ENCODE data around the gene SRSF8.
"Not testable (repeated sequence)": the region's sequence is repeated elsewhere in the genome, so short reads cannot be mapped to it uniquely, and the experiment has no call there.

Gene SRSF8

GRCh38 chr11:95066716-95067038, at the start of gene SRSF8:
Gene SRSF8, plus strand, starts transcription at chr11:95066919. Its CDS starts 308 bp downstream, at chr11:95067227.
- DNase-seq: no peak

GRCh38 chr11:95021468-95021867, 45.3 kb upstream of the SRSF8 start:
- DNase-seq: not testable (repeated sequence)

- DNase-seq: no peak
Observed at GRCh38 chr11:95024958-95025357, 41.8 kb upstream of the SRSF8 start, which contains the start of gene KDM4E. Gene KDM4E, plus strand, starts transcription at chr11:95025258. Its CDS starts 300 bp downstream, at chr11:95025558.

- DNase-seq: not testable (repeated sequence)
Observed at GRCh38 chr11:95025594-95025993, 41.1 kb upstream of the SRSF8 start.

GRCh38 chr11:95028357-95028756, 38.4 kb upstream of the SRSF8 start:
- no peak for DNase-seq

- DNase-seq: no peak
Observed at GRCh38 chr11:95033051-95033450, 33.7 kb upstream of the SRSF8 start.

- DNase-seq: no peak
Observed at GRCh38 chr11:95035316-95035715, 31.4 kb upstream of the SRSF8 start.

- DNase-seq: not testable (repeated sequence)
Observed at GRCh38 chr11:95037356-95038035, 29.2 kb upstream of the SRSF8 start.

- no peak for DNase-seq
Observed at GRCh38 chr11:95042239-95042638, 24.5 kb upstream of the SRSF8 start.

GRCh38 chr11:95042906-95043305, 23.8 kb upstream of the SRSF8 start:
- no peak for DNase-seq

- DNase-seq: no peak
Observed at GRCh38 chr11:95044010-95044409, 22.7 kb upstream of the SRSF8 start.

- no peak for DNase-seq
Observed at GRCh38 chr11:95045812-95046211, 20.9 kb upstream of the SRSF8 start.

- DNase-seq: not testable (repeated sequence)
Observed at GRCh38 chr11:95049122-95049521, 17.6 kb upstream of the SRSF8 start, which contains the start of gene KDM4F. Gene KDM4F, plus strand, starts transcription at chr11:95049422.

GRCh38 chr11:95050595-95051202, 16.0 kb upstream of the SRSF8 start:
- no peak for DNase-seq

- DNase-seq: no peak
Observed at GRCh38 chr11:95054356-95054755, 12.4 kb upstream of the SRSF8 start.

- DNase-seq: no peak
Observed at GRCh38 chr11:95055283-95055897, 11.3 kb upstream of the SRSF8 start.

- DNase-seq: no peak
Observed at GRCh38 chr11:95057959-95058358, 8.8 kb upstream of the SRSF8 start.

- no peak for DNase-seq
Observed at GRCh38 chr11:95058621-95059020, 8.1 kb upstream of the SRSF8 start.

GRCh38 chr11:95059046-95059445, 7.7 kb upstream of the SRSF8 start:
- DNase-seq: no peak

GRCh38 chr11:95065336-95065735, 1.4 kb upstream of the SRSF8 start:
- no peak for DNase-seq

- peak; percentile 67 to 71 for DNase-seq
Observed at GRCh38 chr11:95067039-95067840, 521 bp downstream of the SRSF8 start.

- DNase-seq: no peak
Observed at GRCh38 chr11:95067841-95068219, 1.1 kb downstream of the SRSF8 start.

GRCh38 chr11:95068549-95068948, 1.8 kb downstream of the SRSF8 start:
- peak; percentile 42 to 53 for DNase-seq
